PFSK-1 (cell line): ENCODE results near the gene CDC42EP3.

Experiments used
- FOXP2 ChIP-seq: optimal IDR thresholded peaks from 2 replicates; pipeline ENCODE3; 2011; ENCODE audit warnings: borderline replicate concordance, control low read depth, inconsistent platforms; ENCODE audit not compliant: insufficient read depth; ENCODE audit errors: extremely low read length, extremely low read depth
- POLR2AphosphoS5 ChIP-seq: IDR thresholded peaks from 2 replicates; pipeline ENCODE4 v1.6.1; 2012; ENCODE audit warnings: low read depth, mild to moderate bottlenecking, control low read depth, low read length, moderate library complexity
- SIN3A ChIP-seq: IDR thresholded peaks from 2 replicates; pipeline ENCODE4 v1.6.1; 2012; ENCODE audit warnings: mild to moderate bottlenecking, low read length, moderate library complexity, borderline replicate concordance; ENCODE audit not compliant: insufficient read depth
- TAF1 ChIP-seq: IDR thresholded peaks from 2 replicates; pipeline ENCODE4 v1.6.1; 2012; ENCODE audit warnings: low read length, control low read depth, borderline replicate concordance; ENCODE audit not compliant: insufficient read depth
- TF ChIP-seq, protein P1 (sequence below), 2 experiments: IDR thresholded peaks; 2 replicates each; pipeline versions ENCODE4 v1.6.1 to v1.8.0; 2011 to 2012; ENCODE audit warnings: low read depth in 2 of 2, low read length in 2 of 2, control low read depth in 1 of 2, inconsistent platforms in 1 of 2, mild to moderate bottlenecking in 1 of 2, moderate library complexity in 1 of 2; ENCODE audit not compliant: insufficient read depth in 1 of 2

CDC42EP3 gene

DNA sequence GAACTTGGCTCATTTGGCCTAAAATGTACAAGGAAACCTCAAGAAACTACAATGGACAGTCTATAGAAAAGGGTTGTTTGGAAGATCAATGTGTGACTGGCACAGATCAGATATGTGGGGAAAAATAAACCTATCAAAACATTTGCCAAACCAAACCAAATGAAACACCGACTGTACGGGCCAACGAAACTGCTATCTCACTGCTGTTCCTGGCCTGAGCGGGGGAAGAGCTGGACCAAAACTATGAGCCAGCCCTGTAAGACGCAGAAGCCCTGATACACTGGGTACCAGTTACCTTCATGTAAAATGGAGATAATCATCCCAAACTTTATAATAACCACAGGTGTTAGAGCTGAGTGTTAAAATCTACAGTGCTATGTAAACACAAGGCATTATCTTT lies 11.7 kb downstream of the CDC42EP3 start:
- TF ChIP-seq, protein P1, sequence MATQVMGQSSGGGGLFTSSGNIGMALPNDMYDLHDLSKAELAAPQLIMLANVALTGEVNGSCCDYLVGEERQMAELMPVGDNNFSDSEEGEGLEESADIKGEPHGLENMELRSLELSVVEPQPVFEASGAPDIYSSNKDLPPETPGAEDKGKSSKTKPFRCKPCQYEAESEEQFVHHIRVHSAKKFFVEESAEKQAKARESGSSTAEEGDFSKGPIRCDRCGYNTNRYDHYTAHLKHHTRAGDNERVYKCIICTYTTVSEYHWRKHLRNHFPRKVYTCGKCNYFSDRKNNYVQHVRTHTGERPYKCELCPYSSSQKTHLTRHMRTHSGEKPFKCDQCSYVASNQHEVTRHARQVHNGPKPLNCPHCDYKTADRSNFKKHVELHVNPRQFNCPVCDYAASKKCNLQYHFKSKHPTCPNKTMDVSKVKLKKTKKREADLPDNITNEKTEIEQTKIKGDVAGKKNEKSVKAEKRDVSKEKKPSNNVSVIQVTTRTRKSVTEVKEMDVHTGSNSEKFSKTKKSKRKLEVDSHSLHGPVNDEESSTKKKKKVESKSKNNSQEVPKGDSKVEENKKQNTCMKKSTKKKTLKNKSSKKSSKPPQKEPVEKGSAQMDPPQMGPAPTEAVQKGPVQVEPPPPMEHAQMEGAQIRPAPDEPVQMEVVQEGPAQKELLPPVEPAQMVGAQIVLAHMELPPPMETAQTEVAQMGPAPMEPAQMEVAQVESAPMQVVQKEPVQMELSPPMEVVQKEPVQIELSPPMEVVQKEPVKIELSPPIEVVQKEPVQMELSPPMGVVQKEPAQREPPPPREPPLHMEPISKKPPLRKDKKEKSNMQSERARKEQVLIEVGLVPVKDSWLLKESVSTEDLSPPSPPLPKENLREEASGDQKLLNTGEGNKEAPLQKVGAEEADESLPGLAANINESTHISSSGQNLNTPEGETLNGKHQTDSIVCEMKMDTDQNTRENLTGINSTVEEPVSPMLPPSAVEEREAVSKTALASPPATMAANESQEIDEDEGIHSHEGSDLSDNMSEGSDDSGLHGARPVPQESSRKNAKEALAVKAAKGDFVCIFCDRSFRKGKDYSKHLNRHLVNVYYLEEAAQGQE (IDR thresholded peaks at IDR 0.05; ENCODE audit: insufficient read depth in 1 of 2, low read depth in 2 of 2, low read length in 2 of 2), result no peak
- TF ChIP-seq FOXP2, result no peak
- no peak for TF ChIP-seq POLR2AphosphoS5
- no peak for TF ChIP-seq SIN3A
- no peak for TF ChIP-seq TAF1

DNA sequence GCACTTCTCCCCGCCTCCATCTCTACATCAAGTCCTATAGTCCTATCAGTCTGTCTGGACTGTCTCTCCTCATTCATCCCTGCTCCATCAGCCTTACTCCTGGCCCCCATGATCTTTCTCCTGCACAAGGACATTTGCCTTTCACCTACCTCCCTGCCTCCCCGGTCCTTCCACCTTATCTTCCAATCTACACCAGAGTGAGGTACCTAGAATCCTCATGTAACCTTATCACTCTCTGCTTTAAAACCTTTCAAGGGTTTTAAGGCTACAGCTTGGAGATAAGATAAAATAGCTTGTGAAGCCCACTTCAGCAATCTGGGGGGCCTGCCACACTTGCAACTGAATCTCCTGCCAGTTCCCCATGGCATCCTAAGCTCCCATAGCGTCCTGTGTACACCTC lies 12.8 kb downstream of the CDC42EP3 start:
- no peak for TF ChIP-seq POLR2AphosphoS5
- no peak for TF ChIP-seq SIN3A
- no peak for TF ChIP-seq TAF1
- TF ChIP-seq, protein P1 (IDR thresholded peaks at IDR 0.05; ENCODE audit: insufficient read depth in 1 of 2, low read depth in 2 of 2, low read length in 2 of 2), result no peak
- TF ChIP-seq FOXP2, result no peak

DNA sequence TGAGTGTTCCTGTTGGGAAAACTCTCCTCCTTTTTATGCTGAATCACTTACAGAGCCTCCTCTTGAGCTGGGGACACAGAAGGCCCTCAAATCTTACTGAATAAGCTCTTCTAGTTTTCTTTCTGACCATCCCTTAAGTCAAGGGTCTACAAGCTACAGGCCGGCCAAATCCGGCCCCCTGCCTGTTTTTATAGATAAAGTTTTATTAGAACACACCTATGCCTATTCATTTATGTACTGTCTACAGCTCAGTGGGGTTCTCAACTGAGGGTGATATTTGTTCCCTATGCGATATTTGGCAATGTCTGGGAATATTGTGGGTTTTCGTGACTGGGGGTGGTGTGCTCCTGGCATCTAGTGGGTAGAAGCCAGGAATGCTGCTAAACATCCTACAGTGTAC lies 14.0 kb downstream of the CDC42EP3 start:
- TF ChIP-seq TAF1 (no peak), SIN3A (no peak), FOXP2 (no peak), POLR2AphosphoS5 (no peak)
- TF ChIP-seq, protein P1 (IDR thresholded peaks at IDR 0.05; ENCODE audit: insufficient read depth in 1 of 2, low read depth in 2 of 2, low read length in 2 of 2), result no peak

DNA sequence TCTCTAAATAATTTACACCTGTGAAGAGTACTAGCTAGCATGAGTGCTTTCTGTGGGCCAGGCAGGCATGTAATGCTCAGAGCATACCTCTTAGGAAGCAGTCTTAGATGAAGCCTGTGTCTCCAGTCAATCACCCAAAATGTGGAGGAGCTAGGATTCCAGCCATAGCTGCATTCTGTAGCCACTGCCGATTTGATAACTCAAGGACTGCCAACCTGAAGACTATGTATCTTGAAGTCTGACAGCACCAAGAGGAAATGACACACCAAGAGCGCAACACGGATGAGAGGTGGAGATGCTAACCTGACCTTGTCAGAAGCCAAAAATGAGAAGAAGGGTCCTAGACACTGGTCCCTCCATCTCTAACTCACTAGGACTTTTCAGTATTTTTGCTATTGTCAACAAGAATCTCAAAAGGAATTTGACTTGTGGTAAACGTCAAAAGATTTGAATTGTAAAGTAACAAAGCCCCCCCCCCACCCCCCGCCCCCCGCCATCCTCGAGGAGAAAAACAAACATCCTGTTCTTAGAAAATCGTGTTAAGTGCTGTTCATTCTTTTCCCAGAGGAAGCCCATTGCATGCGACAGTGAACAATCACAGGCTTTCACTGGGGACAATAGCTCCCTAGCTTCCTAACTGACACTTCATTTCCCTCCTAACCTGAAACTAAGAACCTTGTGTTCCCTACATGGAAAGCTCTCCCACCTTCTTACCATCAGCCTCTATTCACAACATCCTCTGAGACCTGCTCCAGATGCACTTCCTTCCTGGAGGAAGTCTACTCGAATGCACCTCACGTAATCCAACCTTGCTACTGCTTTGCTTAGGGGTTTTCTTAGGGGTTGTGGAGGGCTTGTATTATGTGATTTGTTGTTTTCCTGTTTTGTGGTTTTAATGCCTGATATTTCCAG lies 14.7 kb downstream of the CDC42EP3 start:
- TF ChIP-seq POLR2AphosphoS5 (no peak), SIN3A (no peak), FOXP2 (no peak), TAF1 (no peak)
- TF ChIP-seq, protein P1 (IDR thresholded peaks at IDR 0.05; ENCODE audit: insufficient read depth in 1 of 2, low read depth in 2 of 2, low read length in 2 of 2), result no peak
